Tibial artery (tissue), 4 donors: Measurements from ENCODE around the gene TMA7B.

Experiments used
- DNase-seq, 2 donors: peaks; one replicate each; pipeline ENCODE4 v3.0.0-alpha.2; 2019
- H3K27ac ChIP-seq, 2 donors: fragments of 200-600 bp; sonication (generic) in 1 of 2; 1 replicate in 1 of 2; 2 replicates in 1 of 2; pipeline ENCODE4 v1.5.1; 2018 to 2019; ENCODE audit warnings: mild to moderate bottlenecking in 1 of 2
- H3K27me3 ChIP-seq, 2 donors: fragments of 200-600 bp; sonication (generic) in 1 of 2; one replicate each; pipeline versions ENCODE4 v1.5.1 to v1.6.0; 2016 to 2019
- H3K36me3 ChIP-seq, 3 donors: fragments of 200-600 bp; sonication (generic) in 2 of 3; one replicate each; pipeline ENCODE4 v1.5.1; 2016 to 2019; ENCODE audit warnings: mild to moderate bottlenecking in 2 of 3
- H3K4me1 ChIP-seq, 4 donors: fragments of 200-600 bp; sonication (generic) in 2 of 4; 1 replicate in 3 of 4; 2 replicates in 1 of 4; pipeline ENCODE4 v1.5.1; 2016 to 2019
- H3K4me3 ChIP-seq, 2 donors: fragments of 200-600 bp; sonication (generic) in 1 of 2; 1 replicate in 1 of 2; 2 replicates in 1 of 2; pipeline ENCODE4 v1.5.1; 2018 to 2019; ENCODE audit warnings: mild to moderate bottlenecking in 2 of 2
- H3K9me3 ChIP-seq, 3 donors: fragments of 200-600 bp; sonication (generic) in 1 of 3; one replicate each; pipeline ENCODE4 v1.5.1; 2016 to 2019
- intact Hi-C: fragments of 100-400 bp; cut with DNase I; formaldehyde crosslinking; loops from one replicate; pipeline ENCODE4 v1.15.0; 2023; ENCODE audit warnings: low total_unique reads
- TF ChIP-seq, protein P1 (sequence below), 2 experiments: fragments of 200-600 bp in 1 of 2; fragments of 450-650 bp in 1 of 2; IDR thresholded peaks; one replicate each; pipeline ENCODE4 v1.5.1; 2017 to 2019; ENCODE audit warnings: antibody characterized with exemption in 2 of 2, mild to moderate bottlenecking in 1 of 2, moderate library complexity in 1 of 2

The TMA7B gene

GRCh38 chr22:39999144-39999757, 39.1 kb downstream of the TMA7B start:
- H3K36me3 ChIP-seq: no peaks in the 10 kb centered on the region
- intact Hi-C loops: no loop called here
- H3K27ac ChIP-seq: no peak overlapping the region
- H3K9me3 ChIP-seq: no peaks in the 10 kb centered on the region
- H3K4me3 ChIP-seq: no peak overlapping the region
- peaks cover 0 to 76% of the 10 kb centered on the region in 2 donors for H3K27me3 ChIP-seq
- TF ChIP-seq, protein P1, sequence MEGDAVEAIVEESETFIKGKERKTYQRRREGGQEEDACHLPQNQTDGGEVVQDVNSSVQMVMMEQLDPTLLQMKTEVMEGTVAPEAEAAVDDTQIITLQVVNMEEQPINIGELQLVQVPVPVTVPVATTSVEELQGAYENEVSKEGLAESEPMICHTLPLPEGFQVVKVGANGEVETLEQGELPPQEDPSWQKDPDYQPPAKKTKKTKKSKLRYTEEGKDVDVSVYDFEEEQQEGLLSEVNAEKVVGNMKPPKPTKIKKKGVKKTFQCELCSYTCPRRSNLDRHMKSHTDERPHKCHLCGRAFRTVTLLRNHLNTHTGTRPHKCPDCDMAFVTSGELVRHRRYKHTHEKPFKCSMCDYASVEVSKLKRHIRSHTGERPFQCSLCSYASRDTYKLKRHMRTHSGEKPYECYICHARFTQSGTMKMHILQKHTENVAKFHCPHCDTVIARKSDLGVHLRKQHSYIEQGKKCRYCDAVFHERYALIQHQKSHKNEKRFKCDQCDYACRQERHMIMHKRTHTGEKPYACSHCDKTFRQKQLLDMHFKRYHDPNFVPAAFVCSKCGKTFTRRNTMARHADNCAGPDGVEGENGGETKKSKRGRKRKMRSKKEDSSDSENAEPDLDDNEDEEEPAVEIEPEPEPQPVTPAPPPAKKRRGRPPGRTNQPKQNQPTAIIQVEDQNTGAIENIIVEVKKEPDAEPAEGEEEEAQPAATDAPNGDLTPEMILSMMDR (IDR thresholded peaks at IDR 0.05): no peak
- H3K4me1 ChIP-seq: peaks cover 0 to 48% (median 7%) of the 10 kb centered on the region in 4 donors
- DNase-seq: no peak

DNA sequence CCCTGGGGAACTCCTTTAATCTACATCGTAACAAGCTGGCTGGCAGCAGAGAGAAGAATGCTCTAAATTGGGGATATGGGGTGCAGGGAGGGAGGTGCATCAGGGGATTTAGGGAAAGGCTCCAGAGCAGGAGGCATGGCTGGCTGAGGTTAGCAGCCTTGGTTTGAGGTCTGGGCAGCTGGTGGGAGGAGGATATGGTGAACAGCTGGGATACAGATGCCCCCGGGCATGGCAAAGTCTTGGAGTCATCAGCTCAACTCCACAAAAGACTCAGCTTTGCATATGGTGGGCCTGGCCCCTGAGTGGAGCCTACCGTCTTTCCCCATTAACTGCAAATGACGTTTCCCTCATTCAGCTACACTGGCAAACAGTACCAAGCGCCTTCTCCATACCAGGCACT, 40.0 kb downstream of the TMA7B start:
- intact Hi-C loops: no loop called here
- peaks cover 0 to 69% of the 10 kb centered on the region in 2 donors for H3K27me3 ChIP-seq
- no peaks in the 10 kb centered on the region for H3K36me3 ChIP-seq
- H3K4me1 ChIP-seq: peaks cover 0 to 41% (median 2%) of the 10 kb centered on the region in 4 donors
- no peak overlapping the region for H3K27ac ChIP-seq
- H3K9me3 ChIP-seq: no peaks in the 10 kb centered on the region
- TF ChIP-seq, protein P1 (IDR thresholded peaks at IDR 0.05): no peak
- H3K4me3 ChIP-seq: no peak overlapping the region
- DNase-seq: no peak

GRCh38 chr22:40001106-40001505, 40.9 kb downstream of the TMA7B start:
- no peak overlapping the region for H3K27ac ChIP-seq
- H3K4me1 ChIP-seq: peaks cover 0 to 37% (median 0%) of the 10 kb centered on the region in 4 donors
- no peak for DNase-seq
- no peaks in the 10 kb centered on the region for H3K36me3 ChIP-seq
- intact Hi-C loops: no loop called here
- H3K4me3 ChIP-seq: no peak overlapping the region
- H3K9me3 ChIP-seq: no peaks in the 10 kb centered on the region
- H3K27me3 ChIP-seq: peaks cover 0 to 63% of the 10 kb centered on the region in 2 donors
- TF ChIP-seq, protein P1 (IDR thresholded peaks at IDR 0.05): no peak

DNA sequence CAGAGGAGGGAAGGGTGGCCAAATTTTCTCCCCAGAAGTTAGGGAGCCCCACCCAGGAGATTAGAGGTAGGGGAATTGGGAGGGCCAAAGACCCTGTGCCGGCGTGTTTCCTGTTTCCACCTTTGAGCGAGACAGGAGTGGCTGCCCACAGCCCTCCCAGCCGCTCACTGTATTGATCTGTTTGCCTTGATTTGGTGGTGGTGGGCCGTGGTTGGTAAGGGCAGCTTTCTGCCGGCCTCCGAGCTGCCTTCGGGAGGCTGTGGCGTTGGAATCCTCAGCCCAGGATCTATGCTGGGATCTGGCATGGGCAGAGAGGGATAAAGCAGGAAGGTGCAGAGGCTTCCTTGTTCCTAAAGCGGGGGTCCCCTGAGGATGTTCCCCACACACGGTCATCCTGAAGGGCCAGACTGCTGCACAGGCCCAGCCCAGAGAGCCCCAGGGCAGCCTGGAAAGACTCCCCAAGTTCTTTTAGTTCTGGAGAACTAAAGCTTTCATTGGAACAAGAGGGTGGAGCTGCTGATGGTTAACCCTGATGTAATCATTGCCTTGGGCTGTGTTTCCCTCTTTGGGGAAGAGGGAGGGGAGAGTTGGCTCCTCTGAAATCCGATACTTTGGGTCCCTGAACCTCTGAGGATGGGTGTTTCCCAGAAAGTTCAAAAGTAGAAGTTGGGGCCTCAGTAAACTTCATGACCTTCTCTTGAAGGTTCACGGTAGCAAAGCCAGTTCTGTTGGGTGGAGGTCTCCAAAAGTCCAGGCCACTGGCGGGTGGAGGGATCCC, 41.8 kb downstream of the TMA7B start:
- no peak for DNase-seq
- intact Hi-C loops: no loop called here
- TF ChIP-seq, protein P1 (IDR thresholded peaks at IDR 0.05): no peak
- Histone ChIP-seq H3K36me3 (no peaks in the 10 kb centered on the region), H3K4me1 (peaks cover 0 to 37% (median 0%) of the 10 kb centered on the region in 4 donors), H3K27ac (no peak overlapping the region), H3K27me3 (peaks cover 0 to 55% of the 10 kb centered on the region in 2 donors), H3K4me3 (no peak overlapping the region), H3K9me3 (no peaks in the 10 kb centered on the region)

DNA sequence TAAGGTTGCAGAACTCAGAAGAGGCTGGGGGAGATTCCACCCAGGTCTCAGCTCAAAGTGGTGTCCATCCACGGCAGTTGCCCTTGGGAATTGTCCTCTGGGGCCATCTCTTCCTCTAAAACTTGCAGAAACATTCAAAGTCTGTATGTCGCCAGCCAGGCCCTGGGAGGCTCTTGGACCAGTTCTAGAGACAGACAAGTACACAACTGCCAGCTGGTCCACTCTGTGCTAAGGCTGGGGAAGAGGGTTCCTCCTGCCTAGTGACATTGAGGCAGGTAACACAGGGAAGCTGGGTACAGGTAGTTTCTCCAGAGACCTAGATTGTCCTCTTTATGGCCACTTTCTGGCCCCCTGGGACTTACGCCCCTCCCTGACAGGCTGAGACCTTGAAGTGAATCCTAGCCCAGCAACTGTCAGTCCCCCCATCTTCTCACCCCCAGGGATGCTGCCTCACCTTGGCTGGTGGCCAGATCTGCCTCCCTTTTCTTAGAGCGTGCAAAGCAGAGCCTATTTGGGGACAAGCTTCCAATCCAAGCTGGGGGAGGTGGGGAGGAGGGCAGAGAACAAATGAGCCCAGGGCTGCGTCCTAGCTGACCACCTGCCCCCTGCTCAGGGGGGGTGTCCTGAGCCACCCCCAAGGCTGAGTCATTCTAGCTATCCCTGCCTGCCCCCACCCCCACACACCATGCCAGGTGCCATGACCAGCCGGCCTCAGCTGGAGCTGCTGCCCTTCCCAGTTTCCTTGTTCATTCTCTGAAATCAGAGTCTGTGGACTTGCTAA, 42.9 kb downstream of the TMA7B start:
- TF ChIP-seq, protein P1 (IDR thresholded peaks at IDR 0.05): no peak
- Histone ChIP-seq H3K27ac (no peak overlapping the region), H3K27me3 (peaks cover 0 to 48% of the 10 kb centered on the region in 2 donors), H3K4me3 (no peak overlapping the region), H3K36me3 (no peaks in the 10 kb centered on the region), H3K9me3 (no peaks in the 10 kb centered on the region), H3K4me1 (peaks cover 0 to 30% (median 0%) of the 10 kb centered on the region in 4 donors)
- intact Hi-C loops: no loop called here
- no peak for DNase-seq
